Activated CD4-positive, alpha-beta memory T cell treated with anti-CD3 and anti-CD28 coated beads, Interleukin-2, amount 10 ng/mL, durations not matched to agents 7 days and 5 days (primary cell): ENCODE measurements around the gene NCOA5. TPM values are rescaled to one million over a fixed set of nuclear protein-coding genes. Genes with fewer than 3 reads are reported as not detected.

ENCODE experiments used
- total RNA-seq, 2 experiments: library from RNA; stranded (reverse); gene quantifications; one replicate each; pipeline ENCODE4 v1.2.3, GENCODE V29; 2021

NCOA5 gene
- total RNA-seq, 2 experiments from 2014 or later: 24.6 to 26.3 TPM

Other genes starting within 250 kb of the NCOA5 start
- 10 to 100 TPM; 36.0 to 36.5 TPM for gene ACOT8, start 232.6 kb downstream of the NCOA5 start, total RNA-seq
- gene ZSWIM3, start 232.3 kb downstream of the NCOA5 start, total RNA-seq: 1 to 10 TPM; 5.5 to 5.7 TPM
- gene ZSWIM1, start 208.7 kb downstream of the NCOA5 start, total RNA-seq: 1 to 10 TPM; 2.7 to 2.9 TPM
- under 1 TPM; 0.30 to 0.88 TPM for gene SPATA25, start 202.3 kb downstream of the NCOA5 start, total RNA-seq
- 1 to 10 TPM; 1.0 to 1.6 TPM for gene NEURL2, start 198.8 kb downstream of the NCOA5 start, total RNA-seq
- 10 to 100 TPM; 64.3 to 64.6 TPM for gene CTSA, start 198.6 kb downstream of the NCOA5 start, total RNA-seq
- gene PLTP, start 177.8 kb downstream of the NCOA5 start, total RNA-seq: 1 to 10 TPM; 2.8 to 3.1 TPM
- 10 to 100 TPM; 44.2 to 45.7 TPM for gene PCIF1, start 155.3 kb downstream of the NCOA5 start, total RNA-seq
- 10 to 100 TPM; 35.7 to 36.7 TPM for gene ZNF335, start 117.8 kb downstream of the NCOA5 start, total RNA-seq
- under 1 TPM; 0.13 to 0.15 TPM for gene MMP9, start 81.1 kb downstream of the NCOA5 start, total RNA-seq
- under 1 TPM in 1 of 2 experiments, not detected in 1; 0.53 TPM for gene SLC12A5, start 60.7 kb downstream of the NCOA5 start, total RNA-seq
- gene CD40, start 28.4 kb upstream of the NCOA5 start, total RNA-seq: under 1 TPM; 0.88 to 0.93 TPM
- not detected for gene CDH22, start 218.5 kb upstream of the NCOA5 start, total RNA-seq